ENCODE data around the gene SAPCD1.

- TF ChIP-seq POLR2A (IDR thresholded peaks at IDR 0.05) (no peak), CTCF (IDR thresholded peaks at IDR 0.05 in 8 of 11, conservative IDR thresholded peaks at IDR 0.05 in 3 of 11) (no peak), POLR2AphosphoS5 (IDR thresholded peaks at IDR 0.05) (no peak)
Observed at GRCh38 chr6:31770860-31771259, 8.4 kb downstream of the SAPCD1 start.
